Loucy (cell line): ENCODE results near the gene E4F1.

Source experiments
- CTCF ChIP-seq: fragments of 200-600 bp; sonication (generic); conservative IDR thresholded peaks from 2 replicates; pipeline ENCODE4 v1.5.1; 2014; ENCODE audit warnings: mild to moderate bottlenecking, antibody characterized with exemption, low read length
- EZH2phosphoT487 ChIP-seq: fragments of 200-600 bp; IDR thresholded peaks from 2 replicates; pipeline ENCODE4 v1.6.1; 2018; ENCODE audit warnings: antibody characterized with exemption, mild to moderate bottlenecking, moderate library complexity, borderline replicate concordance

- TF ChIP-seq CTCF: no peak
- TF ChIP-seq EZH2phosphoT487: no peak
These were observed 38.4 kb upstream of the E4F1 start for GRCh38 chr16:2184962-2185361.
